Tibial nerve (tissue), 3 donors: ENCODE measurements around the gene PHKB.
"Not testable (repeated sequence)": the region's sequence is repeated elsewhere in the genome, so short reads cannot be mapped to it uniquely, and the experiment has no call there.

Experiments used
- CTCF ChIP-seq, 5 experiments: fragments of 200-600 bp in 3 of 5; fragments of 450-650 bp in 2 of 5; sonication (generic) in 3 of 5; IDR thresholded peaks; one replicate each; pipeline ENCODE4 v1.5.1; 2016 to 2019; ENCODE audit warnings: antibody characterized with exemption in 5 of 5, mild to moderate bottlenecking in 3 of 5, moderate library complexity in 2 of 5
- POLR2A ChIP-seq, 2 donors: fragments of 450-650 bp; IDR thresholded peaks; one replicate each; pipeline ENCODE4 v1.6.1; 2017; ENCODE audit warnings: antibody characterized with exemption in 2 of 2, mild to moderate bottlenecking in 2 of 2, moderate library complexity in 2 of 2

GRCh38 chr16:47539707-47540670 is 78.9 kb downstream of the PHKB start:
- not testable (repeated sequence) for TF ChIP-seq CTCF, POLR2A (IDR thresholded peaks at IDR 0.05)
